ENCODE measurements around the gene PLCB1. TPM values are rescaled to one million over a fixed set of nuclear protein-coding genes. Genes with fewer than 3 reads are reported as not detected.

PLCB1 gene
- polyA plus RNA-seq, 1 experiment: 16.4 TPM

GRCh38 chr20:8128291-8129060, 3.6 kb upstream of the PLCB1 start:
- H3K27ac ChIP-seq (ENCODE audit: low read depth, low read length): no peak overlapping the region
- DNase-seq (ENCODE audit: low read depth, low spot score): no peak
- no peak for TF ChIP-seq CTCF (IDR thresholded peaks at IDR 0.05; ENCODE audit: low read depth, low read length)
- no peak overlapping the region for H3K4me3 ChIP-seq (ENCODE audit: low read depth, low read length)
- no peaks in the 10 kb centered on the region for H3K27me3 ChIP-seq (ENCODE audit: control insufficient read depth, insufficient read depth, low read length)
- CTCF ChIA-PET: interaction anchor here (2.2 to 5.8 kb wide), 4 partner anchors 84 to 593 kb away, joined by 7 to 57 read pairs (median 40); no protein-coding TSS in a partner anchor
- no peaks in the 10 kb centered on the region for H3K9me3 ChIP-seq (ENCODE audit: control insufficient read depth, insufficient read depth, low read length)
- POLR2A ChIA-PET: no interaction called here

- peak; percentile 33 for DNase-seq (ENCODE audit: low read depth, low spot score)
- ChIA-PET POLR2A (interaction anchor here (0.7 kb wide), 1 partner anchor 259 kb away, joined by 3 read pairs; no protein-coding TSS in a partner anchor), CTCF (interaction anchor here (3.3 to 5.8 kb wide), 3 partner anchors 85 to 592 kb away, joined by 57 to 65 read pairs (median 59); no protein-coding TSS in a partner anchor)
- H3K4me3 ChIP-seq (ENCODE audit: low read depth, low read length): no peak overlapping the region
- no peaks in the 10 kb centered on the region for H3K9me3 ChIP-seq (ENCODE audit: control insufficient read depth, insufficient read depth, low read length)
- H3K27me3 ChIP-seq (ENCODE audit: control insufficient read depth, insufficient read depth, low read length): no peaks in the 10 kb centered on the region
- H3K27ac ChIP-seq (ENCODE audit: low read depth, low read length): no peak overlapping the region
- no peak for TF ChIP-seq CTCF (IDR thresholded peaks at IDR 0.05; ENCODE audit: low read depth, low read length)
These were observed 2.7 kb upstream of the PLCB1 start for GRCh38 chr20:8129211-8129976.

- no peak for TF ChIP-seq CTCF (IDR thresholded peaks at IDR 0.05; ENCODE audit: low read depth, low read length)
- DNase-seq (ENCODE audit: low read depth, low spot score): no peak
- H3K4me3 ChIP-seq (ENCODE audit: low read depth, low read length): peak overlapping the region; percentile 75
- ChIA-PET CTCF (interaction anchor here (0.6 to 5.8 kb wide), 24 partner anchors 8 to 591 kb away, joined by 3 to 65 read pairs (median 3); no protein-coding TSS in a partner anchor), POLR2A (interaction anchor here (0.7 to 0.8 kb wide), 3 partner anchors 85 to 590 kb away, joined by 3 to 4 read pairs (median 3); no protein-coding TSS in a partner anchor)
- H3K9me3 ChIP-seq (ENCODE audit: control insufficient read depth, insufficient read depth, low read length): no peaks in the 10 kb centered on the region
- H3K27ac ChIP-seq (ENCODE audit: low read depth, low read length): no peak overlapping the region
- no peaks in the 10 kb centered on the region for H3K27me3 ChIP-seq (ENCODE audit: control insufficient read depth, insufficient read depth, low read length)
These were observed 1.1 kb upstream of the PLCB1 start for GRCh38 chr20:8130840-8131526.

GRCh38 chr20:8132484-8133309, 631 bp downstream of the PLCB1 start:
- Histone ChIP-seq H3K27me3 (ENCODE audit: control insufficient read depth, insufficient read depth, low read length) (no peaks in the 10 kb centered on the region), H3K4me3 (ENCODE audit: low read depth, low read length) (peak overlapping the region; percentile 75), H3K27ac (ENCODE audit: low read depth, low read length) (no peak overlapping the region), H3K9me3 (ENCODE audit: control insufficient read depth, insufficient read depth, low read length) (no peaks in the 10 kb centered on the region)
- POLR2A ChIA-PET: no interaction called here
- no peak for DNase-seq (ENCODE audit: low read depth, low spot score)
- CTCF ChIA-PET: interaction anchor here (2.7 to 3.9 kb wide), 3 partner anchors 257 to 589 kb away, joined by 21 to 59 read pairs (median 45); no protein-coding TSS in a partner anchor
- TF ChIP-seq CTCF (IDR thresholded peaks at IDR 0.05; ENCODE audit: low read depth, low read length): no peak

Measured in AG04450 (cell line).